Measurements from ENCODE around the gene MYBPC2.

Gene MYBPC2

GRCh38 chr19:50423279-50424113 is 9.2 kb upstream of the MYBPC2 start:
- H3K27ac ChIP-seq (ENCODE audit: low read depth, low read length, poor library complexity, severe bottlenecking) = peak overlapping the region; percentile 86
- no peaks in the 10 kb centered on the region for H3K27me3 ChIP-seq (ENCODE audit: insufficient read depth, low read length)
- H3K4me2 ChIP-seq (ENCODE audit: low read length) = no peak overlapping the region
- H4K20me1 ChIP-seq (ENCODE audit: insufficient read depth, low read length) = no peaks in the 10 kb centered on the region
- no peak overlapping the region for H3K4me3 ChIP-seq (ENCODE audit: low read depth, low read length, poor library complexity, severe bottlenecking)
- no peaks in the 10 kb centered on the region for H3F3A ChIP-seq (ENCODE audit: insufficient read depth, low read length)
- no peaks in the 10 kb centered on the region for H3K9me2 ChIP-seq (ENCODE audit: low read depth, low read length)
- TF ChIP-seq, protein P1, sequence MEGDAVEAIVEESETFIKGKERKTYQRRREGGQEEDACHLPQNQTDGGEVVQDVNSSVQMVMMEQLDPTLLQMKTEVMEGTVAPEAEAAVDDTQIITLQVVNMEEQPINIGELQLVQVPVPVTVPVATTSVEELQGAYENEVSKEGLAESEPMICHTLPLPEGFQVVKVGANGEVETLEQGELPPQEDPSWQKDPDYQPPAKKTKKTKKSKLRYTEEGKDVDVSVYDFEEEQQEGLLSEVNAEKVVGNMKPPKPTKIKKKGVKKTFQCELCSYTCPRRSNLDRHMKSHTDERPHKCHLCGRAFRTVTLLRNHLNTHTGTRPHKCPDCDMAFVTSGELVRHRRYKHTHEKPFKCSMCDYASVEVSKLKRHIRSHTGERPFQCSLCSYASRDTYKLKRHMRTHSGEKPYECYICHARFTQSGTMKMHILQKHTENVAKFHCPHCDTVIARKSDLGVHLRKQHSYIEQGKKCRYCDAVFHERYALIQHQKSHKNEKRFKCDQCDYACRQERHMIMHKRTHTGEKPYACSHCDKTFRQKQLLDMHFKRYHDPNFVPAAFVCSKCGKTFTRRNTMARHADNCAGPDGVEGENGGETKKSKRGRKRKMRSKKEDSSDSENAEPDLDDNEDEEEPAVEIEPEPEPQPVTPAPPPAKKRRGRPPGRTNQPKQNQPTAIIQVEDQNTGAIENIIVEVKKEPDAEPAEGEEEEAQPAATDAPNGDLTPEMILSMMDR (IDR thresholded peaks at IDR 0.05; ENCODE audit: low read length) = no peak
- TF ChIP-seq EZH2 (IDR thresholded peaks at IDR 0.05; ENCODE audit: borderline replicate concordance, low read length) = no peak
- peaks cover 10% of the 10 kb centered on the region for H3K79me2 ChIP-seq (ENCODE audit: insufficient read depth, low read length)
- peaks cover 72% of the 10 kb centered on the region for H3K36me3 ChIP-seq (ENCODE audit: insufficient read depth, low read length)
- no peak overlapping the region for H2AFZ ChIP-seq (ENCODE audit: low read length)
- H3K9ac ChIP-seq (ENCODE audit: low read length) = no peak overlapping the region
- no peaks in the 10 kb centered on the region for H3K9me3 ChIP-seq (ENCODE audit: low read length)
- H3K4me1 ChIP-seq (ENCODE audit: insufficient read depth, low read length, severe bottlenecking) = peaks cover 40% of the 10 kb centered on the region

- Histone ChIP-seq H3K36me3 (ENCODE audit: insufficient read depth, low read length) (peaks cover 67% of the 10 kb centered on the region), H3K4me1 (ENCODE audit: insufficient read depth, low read length, severe bottlenecking) (peaks cover 43% of the 10 kb centered on the region)
Observed at GRCh38 chr19:50425581-50425980, 7.1 kb upstream of the MYBPC2 start.

GRCh38 chr19:50427318-50427925 is 5.3 kb upstream of the MYBPC2 start:
- Histone ChIP-seq H3K4me2 (ENCODE audit: low read length) (peak overlapping the region; percentile 43; the same call in 1 of the 2 replicates), H3K27ac (ENCODE audit: low read depth, low read length, poor library complexity, severe bottlenecking) (peak overlapping the region; percentile 88), H4K20me1 (ENCODE audit: insufficient read depth, low read length) (no peaks in the 10 kb centered on the region), H3K9ac (ENCODE audit: low read length) (no peak overlapping the region; the same call in 1 of the 2 replicates), H3K27me3 (ENCODE audit: insufficient read depth, low read length) (no peaks in the 10 kb centered on the region), H3K9me3 (ENCODE audit: low read length) (no peaks in the 10 kb centered on the region), H3K4me3 (ENCODE audit: low read depth, low read length, poor library complexity, severe bottlenecking) (peak overlapping the region; percentile 18), H3K79me2 (ENCODE audit: insufficient read depth, low read length) (no peaks in the 10 kb centered on the region), H3K36me3 (ENCODE audit: insufficient read depth, low read length) (peaks cover 50% of the 10 kb centered on the region), H3K9me2 (ENCODE audit: low read depth, low read length) (no peaks in the 10 kb centered on the region), H3F3A (ENCODE audit: insufficient read depth, low read length) (no peaks in the 10 kb centered on the region; the same call in 1 of the 2 replicates), H3K4me1 (ENCODE audit: insufficient read depth, low read length, severe bottlenecking) (peaks cover 49% of the 10 kb centered on the region), H2AFZ (ENCODE audit: low read length) (no peak overlapping the region)
- no peak for TF ChIP-seq EZH2 (IDR thresholded peaks at IDR 0.05; ENCODE audit: borderline replicate concordance, low read length)
- TF ChIP-seq, protein P1 (IDR thresholded peaks at IDR 0.05; ENCODE audit: low read length) = no peak

More at GRCh38 chr19:50425581-50425980, 7.1 kb upstream of the MYBPC2 start:
- H2AFZ ChIP-seq (ENCODE audit: low read length) = no peak overlapping the region
- no peaks in the 10 kb centered on the region for H3K27me3 ChIP-seq (ENCODE audit: insufficient read depth, low read length)
- TF ChIP-seq EZH2 (IDR thresholded peaks at IDR 0.05; ENCODE audit: borderline replicate concordance, low read length) = no peak
- TF ChIP-seq, protein P1 (IDR thresholded peaks at IDR 0.05; ENCODE audit: low read length) = no peak
- H3K27ac ChIP-seq (ENCODE audit: low read depth, low read length, poor library complexity, severe bottlenecking) = no peak overlapping the region
- H3F3A ChIP-seq (ENCODE audit: insufficient read depth, low read length) = no peaks in the 10 kb centered on the region; the same call in 1 of the 2 replicates
- no peaks in the 10 kb centered on the region for H3K9me2 ChIP-seq (ENCODE audit: low read depth, low read length)
- H3K79me2 ChIP-seq (ENCODE audit: insufficient read depth, low read length) = 0 out of 2 replicates have a peak, but pooled peaks cover 4% of the 10 kb centered on the region
- H4K20me1 ChIP-seq (ENCODE audit: insufficient read depth, low read length) = no peaks in the 10 kb centered on the region
- H3K9me3 ChIP-seq (ENCODE audit: low read length) = no peaks in the 10 kb centered on the region
- H3K9ac ChIP-seq (ENCODE audit: low read length) = no peak overlapping the region
- H3K4me3 ChIP-seq (ENCODE audit: low read depth, low read length, poor library complexity, severe bottlenecking) = no peak overlapping the region
- no peak overlapping the region for H3K4me2 ChIP-seq (ENCODE audit: low read length)

Measured in OCI-LY1 (cell line).